Hepatocyte (in vitro differentiated cells): ENCODE data around the gene SPINK6. TPM values are rescaled to one million over a fixed set of nuclear protein-coding genes. Genes with fewer than 3 reads are reported as not detected.

Experiments used
- DNase-seq: peaks from one replicate; pipeline ENCODE4 v3.0.0-alpha.2; 2016; ENCODE audit warnings: low spot score
- H2AFZ ChIP-seq: fragments of 200-600 bp; sonication (generic); 2 replicates; pipeline ENCODE4 v1.6.0; 2016; ENCODE audit warnings: antibody characterized with exemption, mild to moderate bottlenecking
- H3K27ac ChIP-seq: fragments of 200-600 bp; sonication (generic); 2 replicates; pipeline ENCODE4 v1.5.1; 2016; ENCODE audit warnings: mild to moderate bottlenecking
- H3K27me3 ChIP-seq: fragments of 200-600 bp; sonication (generic); 2 replicates; pipeline ENCODE4 v1.6.1; 2016
- H3K36me3 ChIP-seq: fragments of 200-600 bp; sonication (generic); replicated peaks from 2 replicates; pipeline ENCODE4 v1.5.1; 2016; ENCODE audit warnings: low read depth; ENCODE audit not compliant: insufficient read depth
- H3K4me1 ChIP-seq: fragments of 200-600 bp; sonication (generic); 2 replicates; pipeline ENCODE4 v1.5.1; 2016; ENCODE audit warnings: mild to moderate bottlenecking, moderate library complexity; ENCODE audit not compliant: insufficient read depth
- H3K4me2 ChIP-seq: fragments of 200-600 bp; sonication (generic); 2 replicates; pipeline ENCODE4 v1.6.0; 2016
- H3K4me3 ChIP-seq: fragments of 200-600 bp; sonication (generic); 2 replicates; pipeline ENCODE4 v1.5.1; 2016; ENCODE audit warnings: mild to moderate bottlenecking
- H3K79me2 ChIP-seq: fragments of 200-600 bp; sonication (generic); 2 replicates; pipeline ENCODE4 v1.6.0; 2017; ENCODE audit warnings: mild to moderate bottlenecking
- H3K9me2 ChIP-seq: fragments of 200-600 bp; sonication (generic); replicated peaks from 2 replicates; pipeline ENCODE4 v1.6.0; 2017; ENCODE audit warnings: mild to moderate bottlenecking; ENCODE audit not compliant: insufficient read depth
- H3K9me3 ChIP-seq: fragments of 200-600 bp; sonication (generic); 2 replicates; pipeline ENCODE4 v1.5.1; 2016; ENCODE audit warnings: low read depth, mild to moderate bottlenecking
- H4K20me1 ChIP-seq: fragments of 200-600 bp; sonication (generic); 2 replicates; pipeline ENCODE4 v1.6.0; 2016; ENCODE audit warnings: mild to moderate bottlenecking; ENCODE audit not compliant: insufficient read depth, poor library complexity, severe bottlenecking
- CTCF ChIP-seq: fragments of 200-600 bp; sonication (generic); IDR thresholded peaks from 2 replicates; pipeline ENCODE4 v1.5.1; 2016; ENCODE audit warnings: antibody characterized with exemption, mild to moderate bottlenecking; ENCODE audit not compliant: poor library complexity
- EZH2 ChIP-seq: fragments of 200-600 bp; sonication (generic); IDR thresholded peaks from 2 replicates; pipeline ENCODE4 v1.6.1; 2016; ENCODE audit warnings: antibody characterized with exemption, mild to moderate bottlenecking, borderline replicate concordance
- EZH2phosphoT487 ChIP-seq: fragments of 200-600 bp; sonication (generic); IDR thresholded peaks from one replicate; pipeline ENCODE4 v1.6.1; 2018; ENCODE audit warnings: antibody characterized with exemption, mild to moderate bottlenecking, low read depth, moderate library complexity; ENCODE audit not compliant: unreplicated experiment, severe bottlenecking
- WGBS: methylation state at CpG from one replicate; pipeline ENCODE4 v1.1.6; 2016; ENCODE audit warnings: low lambda C conversion rate; ENCODE audit errors: missing lambda C conversion rate; 5-methylcytosine and 5-hydroxymethylcytosine counted together
- polyA plus RNA-seq: library from polyadenylated mRNA; unstranded; fragments of >200 nt; fragmentation: Nextera tagmentation; extraction: Ambion mirVana; gene quantifications from 2 replicates; pipeline ENCODE4 v1.2.1, GENCODE V29; 2016
- total RNA-seq: library from RNA; depleted of rRNA; stranded (reverse); fragments of >200 nt; gene quantifications from 2 replicates; pipeline ENCODE4 v1.2.3, GENCODE V29; 2014

SPINK6 gene
- total and polyA plus RNA-seq, 2 experiments from 2014 or later = not detected

- no peaks in the 10 kb centered on the region for H3K36me3 ChIP-seq
- H3K9me2 ChIP-seq = no peaks in the 10 kb centered on the region
- no peaks in the 10 kb centered on the region for H3K79me2 ChIP-seq
- H3K27ac ChIP-seq = no peak overlapping the region
- no peaks in the 10 kb centered on the region for H3K9me3 ChIP-seq
- H3K4me1 ChIP-seq = peaks cover 7% of the 10 kb centered on the region
- H3K4me3 ChIP-seq = no peak overlapping the region
- H4K20me1 ChIP-seq = no peaks in the 10 kb centered on the region
- no peak overlapping the region for H3K4me2 ChIP-seq
- TF ChIP-seq EZH2 = no peak
- 79% methylated on average over 2 of the region's 2 CpGs for WGBS
- DNase-seq = no peak
- H3K27me3 ChIP-seq = no peaks in the 10 kb centered on the region
- H2AFZ ChIP-seq = no peak overlapping the region
Measured at GRCh38 chr5:148172377-148172776, 30.5 kb upstream of the SPINK6 start.

- H3K9me2 ChIP-seq = no peaks in the 10 kb centered on the region
- no peaks in the 10 kb centered on the region for H3K4me1 ChIP-seq
- no peak overlapping the region for H3K27ac ChIP-seq
- H4K20me1 ChIP-seq = no peaks in the 10 kb centered on the region
- DNase-seq = no peak
- no peak overlapping the region for H3K4me3 ChIP-seq
- no peak overlapping the region for H2AFZ ChIP-seq
- no peaks in the 10 kb centered on the region for H3K27me3 ChIP-seq
- no peaks in the 10 kb centered on the region for H3K36me3 ChIP-seq
- TF ChIP-seq CTCF (no peak), EZH2phosphoT487 (no peak), EZH2 (no peak)
- WGBS = 52% methylated on average over 2 of the region's 2 CpGs
- H3K9me3 ChIP-seq = no peaks in the 10 kb centered on the region
- no peaks in the 10 kb centered on the region for H3K79me2 ChIP-seq
- no peak overlapping the region for H3K4me2 ChIP-seq
Measured at GRCh38 chr5:148176480-148176879, 26.4 kb upstream of the SPINK6 start.

- Histone ChIP-seq H3K4me1 (no peaks in the 10 kb centered on the region), H3K9me3 (no peaks in the 10 kb centered on the region), H4K20me1 (no peaks in the 10 kb centered on the region), H3K9me2 (no peaks in the 10 kb centered on the region), H3K4me3 (no peak overlapping the region), H3K27me3 (no peaks in the 10 kb centered on the region), H3K4me2 (no peak overlapping the region), H3K36me3 (no peaks in the 10 kb centered on the region), H3K79me2 (no peaks in the 10 kb centered on the region), H3K27ac (no peak overlapping the region), H2AFZ (no peak overlapping the region)
- TF ChIP-seq EZH2phosphoT487 (no peak), CTCF (no peak), EZH2 (no peak)
- WGBS = 86% methylated on average over 1 of the region's 1 CpG
- no peak for DNase-seq
Measured at GRCh38 chr5:148177207-148177606, 25.6 kb upstream of the SPINK6 start.

GRCh38 chr5:148179234-148179824 lies 23.5 kb upstream of the SPINK6 start:
- no peaks in the 10 kb centered on the region for H3K27me3 ChIP-seq
- H3K27ac ChIP-seq = no peak overlapping the region
- no peak overlapping the region for H3K4me3 ChIP-seq
- WGBS = 41% methylated on average over 3 of the region's 3 CpGs
- peak; percentile 69 for DNase-seq
- no peaks in the 10 kb centered on the region for H3K4me1 ChIP-seq
- H3K4me2 ChIP-seq = no peak overlapping the region
- H3K9me3 ChIP-seq = no peaks in the 10 kb centered on the region
- TF ChIP-seq EZH2phosphoT487 = no peak
- TF ChIP-seq CTCF = peak; percentile 83
- H3K79me2 ChIP-seq = no peaks in the 10 kb centered on the region
- H3K36me3 ChIP-seq = no peaks in the 10 kb centered on the region
- H4K20me1 ChIP-seq = no peaks in the 10 kb centered on the region
- H3K9me2 ChIP-seq = no peaks in the 10 kb centered on the region
- no peak overlapping the region for H2AFZ ChIP-seq
